D721Med (cell line): ENCODE measurements around the gene PRMT7.

Experiments used
- DNase-seq: peaks from one replicate; pipeline ENCODE4 v3.0.0; 2011; ENCODE audit warnings: low spot score; ENCODE audit not compliant: insufficient read length
- FAIRE-seq: peaks from 2 replicates; lab custom pipeline; 2011; peaks lifted over from hg19 to GRCh38; lab: Jason Lieb, UNC
- TF ChIP-seq, protein P1 (sequence below): IDR thresholded peaks from 2 replicates; pipeline ENCODE4 v1.5.1; 2012; ENCODE audit warnings: mild to moderate bottlenecking, control low read depth; ENCODE audit not compliant: insufficient read depth; ENCODE audit errors: missing control alignments

PRMT7 gene

DNA sequence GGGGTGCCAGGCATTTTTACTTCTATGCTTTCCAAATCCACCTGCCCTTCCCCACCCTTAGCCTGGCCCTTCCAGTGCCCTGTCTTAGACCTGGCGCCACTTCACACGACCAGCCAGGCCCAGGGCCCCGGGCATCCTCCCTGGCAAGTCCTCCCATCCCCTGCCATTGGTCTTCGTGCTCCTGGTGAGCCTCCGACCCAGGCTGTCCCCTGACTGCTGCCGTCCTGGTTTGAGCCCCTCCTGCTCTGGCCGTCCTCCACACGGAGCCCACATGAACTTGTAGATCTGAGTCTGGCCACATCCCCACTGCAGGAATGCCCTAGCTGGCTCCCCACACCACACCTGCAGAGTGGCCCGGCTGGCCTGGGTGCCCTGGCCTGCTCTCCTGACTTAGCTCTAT lies 44.0 kb downstream of the PRMT7 start:
- FAIRE-seq: no peak
- TF ChIP-seq, protein P1, sequence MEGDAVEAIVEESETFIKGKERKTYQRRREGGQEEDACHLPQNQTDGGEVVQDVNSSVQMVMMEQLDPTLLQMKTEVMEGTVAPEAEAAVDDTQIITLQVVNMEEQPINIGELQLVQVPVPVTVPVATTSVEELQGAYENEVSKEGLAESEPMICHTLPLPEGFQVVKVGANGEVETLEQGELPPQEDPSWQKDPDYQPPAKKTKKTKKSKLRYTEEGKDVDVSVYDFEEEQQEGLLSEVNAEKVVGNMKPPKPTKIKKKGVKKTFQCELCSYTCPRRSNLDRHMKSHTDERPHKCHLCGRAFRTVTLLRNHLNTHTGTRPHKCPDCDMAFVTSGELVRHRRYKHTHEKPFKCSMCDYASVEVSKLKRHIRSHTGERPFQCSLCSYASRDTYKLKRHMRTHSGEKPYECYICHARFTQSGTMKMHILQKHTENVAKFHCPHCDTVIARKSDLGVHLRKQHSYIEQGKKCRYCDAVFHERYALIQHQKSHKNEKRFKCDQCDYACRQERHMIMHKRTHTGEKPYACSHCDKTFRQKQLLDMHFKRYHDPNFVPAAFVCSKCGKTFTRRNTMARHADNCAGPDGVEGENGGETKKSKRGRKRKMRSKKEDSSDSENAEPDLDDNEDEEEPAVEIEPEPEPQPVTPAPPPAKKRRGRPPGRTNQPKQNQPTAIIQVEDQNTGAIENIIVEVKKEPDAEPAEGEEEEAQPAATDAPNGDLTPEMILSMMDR: no peak
- no peak for DNase-seq

DNA sequence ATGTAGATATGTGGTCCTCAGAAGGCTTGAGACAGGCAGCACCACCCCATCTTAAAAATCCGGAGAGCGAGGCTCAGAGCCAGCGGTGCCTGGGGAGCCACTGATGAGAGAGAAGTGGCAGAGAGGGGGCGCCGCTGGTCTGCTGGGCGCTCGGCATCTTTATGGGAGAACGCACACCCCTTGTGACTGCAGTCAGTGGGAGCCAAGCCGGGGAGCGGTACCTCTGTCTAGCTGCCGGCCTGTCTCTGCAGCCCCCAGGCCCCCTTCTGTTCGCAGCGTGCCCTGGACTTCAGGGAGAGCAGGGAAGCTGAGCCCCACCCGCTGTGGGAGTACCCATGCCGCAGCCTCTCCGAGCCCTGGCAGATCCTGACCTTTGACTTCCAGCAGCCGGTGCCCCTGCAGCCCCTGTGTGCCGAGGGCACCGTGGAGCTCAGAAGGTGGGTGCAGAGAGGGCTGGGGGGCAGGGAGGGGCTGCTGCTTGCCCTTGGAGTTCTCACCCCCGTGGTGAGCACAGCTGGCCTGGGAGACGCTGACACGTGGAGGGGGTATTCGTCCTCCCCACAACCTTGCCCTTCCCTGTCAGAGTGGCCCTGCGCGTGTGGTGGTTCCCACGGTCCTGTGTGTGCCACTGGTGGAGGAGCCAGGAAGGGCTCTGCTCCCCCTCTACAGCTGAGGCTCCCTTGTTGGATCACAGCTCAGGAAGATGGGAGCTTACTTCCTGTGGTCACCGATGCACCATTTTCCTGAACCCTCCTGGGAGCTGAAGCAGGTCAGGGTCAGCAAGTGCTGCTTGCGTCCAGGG lies 44.8 kb downstream of the PRMT7 start:
- no peak for DNase-seq
- TF ChIP-seq, protein P1: no peak
- no peak for FAIRE-seq

DNA sequence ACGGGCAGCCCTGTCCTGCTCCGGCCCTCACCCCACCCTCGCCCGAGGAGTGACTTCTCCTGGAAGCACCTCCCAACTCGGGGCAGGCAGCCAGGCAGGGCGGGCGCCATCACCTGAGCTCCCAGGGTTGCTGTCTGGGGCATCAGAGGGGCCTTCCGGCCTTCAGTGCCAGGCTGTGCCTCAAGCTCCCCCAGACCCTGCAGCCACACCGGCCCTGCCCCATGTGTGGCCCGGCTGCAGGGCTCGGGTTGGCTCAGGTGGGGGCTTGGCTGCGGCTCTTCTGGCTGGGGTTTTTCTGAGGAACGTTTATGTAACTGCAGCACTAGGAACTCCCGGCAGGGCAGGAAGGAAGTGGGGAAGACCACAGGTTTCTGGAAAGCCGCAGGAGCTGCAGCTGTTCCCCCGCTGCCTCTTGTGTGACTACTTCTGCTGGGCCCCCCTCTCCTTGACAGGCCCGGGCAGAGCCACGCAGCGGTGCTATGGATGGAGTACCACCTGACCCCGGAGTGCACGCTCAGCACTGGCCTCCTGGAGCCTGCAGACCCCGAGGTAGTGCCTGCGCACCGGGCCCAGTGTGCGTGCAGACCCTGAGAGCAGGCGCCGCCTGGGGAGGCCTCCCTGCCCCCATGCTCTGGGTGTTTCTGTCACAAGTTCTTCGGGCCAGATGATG lies 45.6 kb downstream of the PRMT7 start:
- no peak for DNase-seq
- TF ChIP-seq, protein P1: no peak
- no peak for FAIRE-seq

DNA sequence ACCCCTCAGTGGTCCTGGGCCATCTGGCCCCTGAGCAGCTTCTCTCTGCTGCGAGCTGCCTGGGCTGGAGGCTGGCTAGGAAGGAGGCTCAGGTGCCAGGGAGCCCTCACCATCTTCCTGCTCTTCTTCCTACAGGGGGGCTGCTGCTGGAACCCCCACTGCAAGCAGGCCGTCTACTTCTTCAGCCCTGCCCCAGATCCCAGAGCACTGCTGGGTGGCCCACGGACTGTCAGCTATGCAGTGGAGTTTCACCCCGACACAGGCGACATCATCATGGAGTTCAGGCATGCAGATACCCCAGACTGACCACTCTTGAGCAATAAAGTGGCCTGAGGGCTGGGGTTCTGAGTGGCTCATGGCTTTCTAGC lies 46.1 kb downstream of the PRMT7 start:
- TF ChIP-seq, protein P1: no peak
- DNase-seq: no peak
- FAIRE-seq: no peak

DNA sequence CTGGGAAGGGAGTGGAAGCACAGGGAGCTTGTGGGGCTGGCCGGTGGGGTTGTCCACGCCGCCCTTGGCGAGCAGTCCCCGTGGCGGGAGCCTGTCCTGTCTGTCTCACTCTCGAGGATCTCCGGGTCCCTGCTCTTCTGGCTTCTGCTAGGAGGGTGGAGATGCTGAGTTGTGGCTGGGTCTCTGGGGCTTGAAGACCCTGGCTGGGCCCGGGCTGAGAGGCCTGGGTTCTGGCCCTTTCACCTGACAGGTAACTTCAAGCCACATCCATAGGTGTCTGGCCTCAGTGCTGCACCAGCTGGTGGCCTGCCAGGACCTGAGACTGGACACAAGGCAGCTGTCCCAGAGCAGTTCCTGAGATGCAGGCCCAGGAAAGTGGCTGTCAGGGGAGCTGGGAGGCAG lies 46.7 kb downstream of the PRMT7 start:
- DNase-seq: no peak
- FAIRE-seq: no peak
- TF ChIP-seq, protein P1: no peak

DNA sequence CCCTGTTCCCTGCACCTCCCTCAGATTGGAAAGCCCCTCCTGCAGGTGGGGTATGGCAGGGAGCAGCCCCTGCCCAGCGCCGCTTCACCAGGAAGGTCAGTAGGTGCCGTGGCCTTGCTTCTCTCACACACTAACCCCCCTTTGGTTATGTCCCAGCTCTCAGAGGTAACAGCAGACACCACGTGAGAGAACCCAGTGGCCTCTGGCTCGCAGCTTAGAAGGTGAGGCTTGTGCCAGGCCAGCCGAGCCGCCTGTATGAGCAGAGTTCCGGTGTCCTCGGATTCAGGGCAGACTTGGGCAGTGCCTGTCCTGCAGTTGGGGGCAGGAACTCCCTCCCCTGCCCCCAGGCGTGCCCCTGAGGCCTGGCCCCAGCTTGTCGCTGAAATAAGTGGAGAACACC lies 47.1 kb downstream of the PRMT7 start:
- DNase-seq (no peak), FAIRE-seq (no peak)
- TF ChIP-seq, protein P1: no peak

DNA sequence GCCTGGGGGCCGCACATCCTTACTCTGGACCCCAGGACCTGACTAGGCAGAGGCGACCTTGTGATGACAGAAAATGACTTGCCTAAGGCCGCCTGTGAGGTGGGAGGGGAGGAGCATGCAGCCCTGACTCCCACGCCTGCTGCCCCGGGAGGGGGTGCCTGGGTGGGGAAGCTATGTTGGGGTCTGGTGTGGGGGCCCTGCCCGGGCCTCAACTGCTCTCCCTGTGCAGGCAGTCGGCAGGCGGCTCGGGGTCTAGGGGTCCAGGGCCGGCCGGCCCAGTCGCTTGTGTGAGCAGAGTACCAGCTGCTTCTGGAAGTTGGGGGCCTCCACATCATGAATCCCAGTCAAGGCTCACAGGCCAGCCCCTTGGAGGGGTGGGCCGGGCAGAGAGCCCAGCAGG lies 48.1 kb downstream of the PRMT7 start:
- TF ChIP-seq, protein P1: no peak
- no peak for FAIRE-seq
- DNase-seq: no peak
